KMS-11 (cell line): ENCODE measurements around the gene RAPSN.

ENCODE experiments used
- H2AFZ ChIP-seq: fragments of 200-600 bp; sonication (generic); 2 replicates; pipeline ENCODE4 v1.6.1; 2016; ENCODE audit warnings: antibody characterized with exemption, mixed run types, low read depth
- H3K27ac ChIP-seq: fragments of 200-600 bp; sonication (generic); 2 replicates; pipeline ENCODE4 v1.6.1; 2016; ENCODE audit warnings: mild to moderate bottlenecking, mixed run types
- H3K27me3 ChIP-seq: fragments of 200-600 bp; sonication (generic); 2 replicates; pipeline ENCODE4 v1.6.1; 2017; ENCODE audit warnings: mild to moderate bottlenecking, low read depth, mixed run types, moderate library complexity; ENCODE audit not compliant: insufficient read depth
- H3K36me3 ChIP-seq: fragments of 200-600 bp; sonication (generic); 2 replicates; pipeline ENCODE4 v1.6.1; 2017; ENCODE audit warnings: mild to moderate bottlenecking, mixed run types; ENCODE audit not compliant: insufficient read depth
- H3K4me1 ChIP-seq: fragments of 200-600 bp; sonication (generic); 2 replicates; pipeline ENCODE4 v1.6.1; 2016; ENCODE audit warnings: mild to moderate bottlenecking, low read depth, mixed run types; ENCODE audit not compliant: poor library complexity, severe bottlenecking
- H3K4me2 ChIP-seq: fragments of 200-600 bp; sonication (generic); 2 replicates; pipeline ENCODE4 v1.7.0; 2016; ENCODE audit warnings: mild to moderate bottlenecking, mixed run types
- H3K4me3 ChIP-seq: fragments of 200-600 bp; sonication (generic); IDR thresholded peaks from 2 replicates; pipeline ENCODE4 v1.6.1; 2017; ENCODE audit warnings: low read depth, low read length, mixed read lengths; ENCODE audit not compliant: insufficient read depth
- H3K79me2 ChIP-seq: fragments of 200-600 bp; sonication (generic); 2 replicates; pipeline ENCODE4 v1.6.1; 2016; ENCODE audit warnings: low read depth, mixed run types; ENCODE audit not compliant: insufficient read depth
- H3K9ac ChIP-seq: fragments of 200-600 bp; sonication (generic); 2 replicates; pipeline ENCODE4 v1.6.1; 2016; ENCODE audit warnings: mild to moderate bottlenecking, mixed run types
- H4K20me1 ChIP-seq: fragments of 200-600 bp; sonication (generic); 2 replicates; pipeline ENCODE4 v1.6.1; 2016; ENCODE audit warnings: mild to moderate bottlenecking, mixed run types; ENCODE audit not compliant: insufficient read depth
- CTCF ChIP-seq: fragments of 200-600 bp; sonication (generic); conservative IDR thresholded peaks from 2 replicates; pipeline ENCODE4 v1.6.1; 2017; ENCODE audit warnings: low read depth, mild to moderate bottlenecking, antibody characterized with exemption, low read length, moderate library complexity, mixed read lengths

RAPSN gene

GRCh38 chr11:47431356-47432083 is 17.4 kb downstream of the RAPSN start:
- Histone ChIP-seq H3K9ac (no peak overlapping the region), H3K4me3 (no peak overlapping the region), H3K36me3 (no peaks in the 10 kb centered on the region), H3K4me1 (no peaks in the 10 kb centered on the region), H3K27me3 (no peaks in the 10 kb centered on the region), H3K79me2 (no peaks in the 10 kb centered on the region), H3K4me2 (no peak overlapping the region), H4K20me1 (no peaks in the 10 kb centered on the region), H2AFZ (no peak overlapping the region), H3K27ac (no peak overlapping the region)
- no peak for TF ChIP-seq CTCF

GRCh38 chr11:47430524-47430923 is 18.4 kb downstream of the RAPSN start:
- Histone ChIP-seq H3K27ac (no peak overlapping the region), H3K9ac (no peak overlapping the region), H3K4me3 (no peak overlapping the region), H3K79me2 (peaks cover 6% of the 10 kb centered on the region), H3K27me3 (no peaks in the 10 kb centered on the region), H3K4me2 (no peak overlapping the region), H3K36me3 (no peaks in the 10 kb centered on the region), H3K4me1 (no peaks in the 10 kb centered on the region), H4K20me1 (no peaks in the 10 kb centered on the region), H2AFZ (no peak overlapping the region)
- no peak for TF ChIP-seq CTCF

GRCh38 chr11:47426062-47426956 is 22.6 kb downstream of the RAPSN start, which contains the start of gene PSMC3:
Gene PSMC3, minus strand, starts transcription at chr11:47426439. Its CDS starts 160 bp downstream, at chr11:47426279.
- Histone ChIP-seq H2AFZ (peak within 1 kb of the TSS; percentile 95), H3K36me3 (0 out of 2 replicates have a peak, but pooled peaks cover 5% of the 10 kb centered on the region), H3K79me2 (peaks cover 23% of the 10 kb centered on the region), H3K4me2 (peak within 1 kb of the TSS; percentile 99), H4K20me1 (no peaks in the 10 kb centered on the region), H3K27ac (peak within 1 kb of the TSS; percentile 85), H3K9ac (peak within 1 kb of the TSS; percentile 93), H3K4me3 (no peak within 1 kb of the TSS), H3K4me1 (peaks cover 8% of the 10 kb centered on the region), H3K27me3 (no peaks in the 10 kb centered on the region)
- no peak for TF ChIP-seq CTCF

GRCh38 chr11:47425611-47426010 is 23.3 kb downstream of the RAPSN start:
- H3K27me3 ChIP-seq = no peaks in the 10 kb centered on the region
- H3K4me3 ChIP-seq = no peak overlapping the region
- peak overlapping the region; percentile 95 for H2AFZ ChIP-seq
- H4K20me1 ChIP-seq = no peaks in the 10 kb centered on the region
- peak overlapping the region; percentile 93 for H3K9ac ChIP-seq
- H3K27ac ChIP-seq = peak overlapping the region; percentile 85
- peaks cover 8% of the 10 kb centered on the region for H3K4me1 ChIP-seq
- H3K79me2 ChIP-seq = peaks cover 23% of the 10 kb centered on the region
- peaks cover 10% of the 10 kb centered on the region; the same call in 1 of the 2 replicates for H3K36me3 ChIP-seq
- H3K4me2 ChIP-seq = peak overlapping the region; percentile 99
- no peak for TF ChIP-seq CTCF
